Umbilical cord (tissue), 2 donors: Measurements from ENCODE around the gene CXCL9. TPM values are rescaled to one million over a fixed set of nuclear protein-coding genes. Genes with fewer than 3 reads are reported as not detected.
"Not testable (repeated sequence)": the region's sequence is repeated elsewhere in the genome, so short reads cannot be mapped to it uniquely, and the experiment has no call there.

ENCODE experiments used
- DNase-seq: peaks from one replicate; pipeline ENCODE4 v3.0.0-alpha.2; 2015; ENCODE audit warnings: low spot score
- total RNA-seq: library from RNA; depleted of rRNA; stranded (reverse); fragments of >200 nt; gene quantifications from one replicate; pipeline ENCODE4 v1.2.3, GENCODE V29; 2014; ENCODE audit warnings: low replicate concordance; ENCODE audit not compliant: insufficient read depth

Gene CXCL9
- total RNA-seq, result 1.4 TPM

DNA sequence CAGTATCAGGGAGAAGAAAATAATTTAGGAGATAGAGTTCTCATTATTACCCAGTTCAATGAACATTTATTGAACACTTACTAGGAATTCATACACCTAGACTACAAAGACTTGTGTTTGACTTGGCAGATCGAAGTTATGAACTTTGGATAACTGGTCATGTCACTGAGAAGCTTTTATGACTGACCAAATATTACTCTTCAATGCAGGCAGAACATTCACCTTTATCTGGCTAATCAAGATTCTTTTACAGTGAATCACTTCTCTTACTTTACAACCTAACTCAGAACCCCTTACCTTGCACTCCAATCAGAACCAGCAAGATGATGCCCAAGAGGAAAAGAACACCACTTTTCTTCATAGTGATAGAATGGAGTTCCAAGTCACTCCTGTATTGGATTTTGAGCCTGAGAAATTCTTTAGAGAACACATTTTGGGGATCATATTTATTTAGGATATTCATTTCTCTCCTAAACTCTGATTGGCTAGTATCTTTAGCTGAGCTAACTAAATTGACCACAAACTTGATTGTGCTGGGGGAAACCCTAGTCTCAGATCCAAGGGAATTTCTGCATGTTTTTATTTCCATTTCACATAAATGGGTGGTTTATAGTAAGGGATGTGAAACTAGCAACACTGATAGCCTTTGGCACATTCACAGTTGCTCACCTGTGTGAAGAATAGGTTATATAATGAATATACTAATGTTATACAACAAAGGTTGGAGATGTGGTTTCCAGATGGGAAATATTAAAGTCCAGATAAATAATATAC is at the start of gene CXCL9:
TSS of gene CXCL9 (minus strand) at position 421 of the 774 bp plus-strand sequence. CDS start at position 361, 60 bp downstream.
- DNase-seq, result no peak

DNA sequence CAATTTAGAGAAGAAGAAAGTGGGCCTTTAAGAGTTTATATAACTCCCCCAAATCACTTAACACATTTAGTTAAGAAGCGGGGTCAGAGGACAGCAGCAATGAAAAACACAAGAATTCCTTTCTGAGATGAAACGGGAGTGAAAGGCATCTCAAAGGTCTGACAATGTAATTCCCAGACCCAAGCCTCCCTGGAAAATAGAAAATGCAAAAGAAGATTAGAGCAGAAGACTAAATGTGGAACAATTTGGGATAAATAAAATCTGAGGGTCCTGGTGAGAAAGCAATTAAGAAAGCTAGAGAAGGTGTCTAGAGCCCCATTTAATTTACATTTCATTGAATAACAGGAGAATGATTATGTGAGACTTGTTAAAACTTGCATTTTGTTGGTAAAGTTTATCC is 48.1 kb upstream of the CXCL9 start:
- no peak for DNase-seq

DNA sequence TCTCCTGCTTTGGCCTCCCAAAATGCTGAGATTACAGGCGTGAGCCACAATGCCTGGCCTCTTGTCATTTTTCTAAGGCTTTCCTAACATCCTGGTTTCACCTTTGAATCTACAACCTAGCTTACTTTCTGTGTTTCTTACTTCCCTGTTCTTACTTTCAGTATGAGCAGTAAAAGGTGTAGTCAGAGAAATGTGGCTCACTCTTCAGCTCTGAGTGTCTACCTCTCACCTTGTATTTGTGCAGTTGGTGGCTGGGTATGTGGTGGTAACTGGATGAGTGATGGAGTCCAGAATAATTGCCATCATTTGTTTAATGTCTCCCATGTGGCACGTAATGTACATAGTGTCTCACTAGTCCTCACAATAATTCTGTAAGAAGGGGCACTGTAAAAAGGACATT is 47.7 kb upstream of the CXCL9 start:
- DNase-seq, result no peak

DNA sequence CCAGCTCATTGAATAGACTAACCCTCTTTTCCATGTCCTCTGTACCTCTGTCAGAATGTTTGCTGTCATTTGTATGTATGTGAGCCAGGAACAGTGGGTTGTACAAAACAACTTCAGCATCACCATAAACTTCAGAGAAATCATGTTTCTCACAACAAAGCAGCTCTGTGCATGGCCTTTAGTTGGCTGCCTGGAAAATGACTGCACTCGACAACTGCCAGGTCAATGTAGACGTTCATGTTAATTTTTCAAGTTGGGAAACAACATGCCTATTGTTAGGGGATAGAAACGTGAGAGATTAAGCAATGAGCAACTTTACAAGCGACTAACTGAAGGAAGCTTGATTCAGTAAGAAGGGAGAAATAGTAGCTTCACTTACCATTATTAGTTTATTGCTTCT is 46.4 kb upstream of the CXCL9 start:
- DNase-seq, result no peak

DNA sequence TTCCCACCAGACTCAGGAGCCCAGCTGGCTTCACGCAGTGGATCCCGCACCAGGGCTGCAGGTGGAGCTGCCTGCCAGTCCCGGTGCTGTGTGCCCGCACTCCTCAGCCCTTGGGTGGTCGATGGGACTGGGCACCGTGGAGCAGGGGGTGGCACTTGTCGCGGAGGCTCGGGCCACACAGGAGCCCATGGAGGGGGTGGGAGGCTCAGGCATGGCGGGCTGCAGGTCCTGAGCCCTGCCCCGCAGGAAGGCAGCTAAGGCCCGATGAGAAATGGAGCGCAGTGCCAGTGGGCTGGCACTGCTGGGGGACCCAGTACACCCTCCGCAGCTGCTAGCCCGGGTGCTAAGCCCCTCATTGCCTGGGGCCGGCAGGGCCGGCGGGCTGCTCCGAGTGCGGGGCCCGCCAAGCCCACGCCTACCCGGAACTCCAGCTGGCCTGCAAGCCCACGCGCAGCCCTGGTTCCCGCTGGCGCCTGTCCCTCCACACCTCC is 43.3 kb upstream of the CXCL9 start:
- DNase-seq, result not testable (repeated sequence)

DNA sequence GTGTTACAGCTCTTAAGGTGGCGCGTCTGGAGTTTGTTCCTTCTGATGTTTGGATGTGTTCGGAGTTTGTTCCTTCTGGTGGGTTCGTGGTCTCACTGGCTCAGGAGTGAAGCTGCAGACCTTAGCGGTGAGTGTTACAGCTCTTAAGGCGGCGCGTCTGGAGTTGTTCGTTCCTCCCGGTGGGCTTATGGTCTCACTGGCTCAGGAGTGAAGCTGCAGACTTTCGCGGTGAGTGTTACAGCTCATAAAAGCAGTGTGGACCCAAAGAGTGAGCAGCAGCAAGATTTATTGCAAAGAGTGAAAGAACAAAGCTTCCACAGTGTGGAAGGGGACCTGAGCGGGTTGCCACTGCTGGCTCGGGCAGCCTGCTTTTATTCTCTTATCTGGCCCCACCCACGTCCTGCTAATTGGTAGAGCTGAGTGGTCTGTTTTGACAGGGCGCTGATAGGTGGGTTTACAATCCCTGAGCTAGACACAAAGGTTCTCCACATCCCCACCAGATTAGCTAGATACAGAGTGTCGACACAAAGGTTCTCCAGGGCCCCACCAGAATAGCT is 42.6 kb upstream of the CXCL9 start:
- DNase-seq, result not testable (repeated sequence)

DNA sequence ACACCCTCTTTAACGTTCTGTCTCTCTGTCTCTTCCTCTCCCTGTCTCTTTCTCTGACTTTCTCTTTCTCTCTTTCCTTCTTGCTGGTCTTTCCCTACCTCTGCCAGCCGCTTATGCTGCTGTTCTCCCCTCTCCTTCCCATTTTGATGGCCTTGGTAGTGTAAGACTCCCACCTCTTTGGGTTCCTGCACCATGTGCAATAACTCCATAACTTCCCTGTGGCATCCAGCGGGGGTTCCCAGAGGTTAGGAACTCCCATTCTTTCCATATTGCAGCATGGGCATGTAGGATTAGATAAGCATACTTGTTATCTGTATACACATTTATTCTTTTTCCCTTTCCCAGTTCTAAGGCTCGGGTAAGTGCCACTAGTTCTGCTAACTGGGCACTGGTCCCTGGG is 37.4 kb upstream of the CXCL9 start:
- DNase-seq, result not testable (repeated sequence)

DNA sequence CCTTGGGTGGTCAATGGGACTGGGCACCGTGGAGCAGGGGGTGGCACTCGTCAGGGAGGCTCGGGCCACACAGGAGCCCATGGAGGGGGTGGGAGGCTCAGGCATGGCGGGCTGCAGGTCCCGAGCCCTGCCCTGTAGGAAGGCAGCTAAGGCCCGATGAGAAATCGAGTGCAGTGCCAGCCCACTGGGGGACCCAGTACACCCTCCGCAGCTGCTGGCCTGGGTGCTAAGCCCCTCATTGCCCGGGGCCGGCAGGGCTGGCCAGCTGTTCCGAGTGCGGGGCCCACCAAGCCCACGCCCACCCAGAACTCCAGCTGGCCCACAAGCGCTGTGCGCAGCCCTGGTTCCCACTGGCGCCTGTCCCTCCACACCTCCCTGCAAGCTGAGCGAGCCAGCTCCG is 36.0 kb upstream of the CXCL9 start:
- not testable (repeated sequence) for DNase-seq

DNA sequence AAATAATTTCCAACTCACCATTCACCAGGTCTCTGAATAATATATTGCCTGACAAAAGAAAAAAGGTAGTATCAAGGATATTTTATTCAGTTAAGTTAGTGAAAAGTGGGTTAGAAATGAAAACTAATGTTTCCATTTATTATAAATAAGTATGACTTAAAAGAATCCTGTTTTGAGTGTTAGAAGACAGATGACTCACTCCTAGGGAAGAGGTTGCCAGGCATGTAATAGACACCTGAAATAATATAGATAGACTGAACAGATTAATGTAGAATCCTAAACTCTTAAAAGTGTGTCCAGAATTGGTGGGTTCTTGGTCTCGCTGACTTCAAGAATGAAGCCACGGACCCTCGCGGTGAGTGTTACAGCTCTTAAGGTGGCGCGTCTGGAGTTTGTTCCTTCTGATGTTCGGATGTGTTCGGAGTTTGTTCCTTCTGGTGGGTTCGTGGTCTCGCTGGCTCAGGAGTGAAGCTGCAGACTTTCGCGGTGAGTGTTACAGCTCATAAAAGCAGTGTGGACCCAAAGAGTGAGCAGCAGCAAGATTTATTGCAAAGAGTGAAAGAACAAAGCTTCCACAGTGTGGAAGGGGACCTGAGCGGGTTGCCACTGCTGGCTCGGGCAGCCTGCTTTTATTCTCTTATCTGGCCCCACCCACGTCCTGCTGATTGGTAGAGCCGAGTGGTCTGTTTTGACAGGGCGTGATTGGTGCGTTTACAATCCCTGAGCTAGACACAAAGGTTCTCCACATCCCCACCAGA is 35.1 kb upstream of the CXCL9 start:
- DNase-seq, result not testable (repeated sequence)

DNA sequence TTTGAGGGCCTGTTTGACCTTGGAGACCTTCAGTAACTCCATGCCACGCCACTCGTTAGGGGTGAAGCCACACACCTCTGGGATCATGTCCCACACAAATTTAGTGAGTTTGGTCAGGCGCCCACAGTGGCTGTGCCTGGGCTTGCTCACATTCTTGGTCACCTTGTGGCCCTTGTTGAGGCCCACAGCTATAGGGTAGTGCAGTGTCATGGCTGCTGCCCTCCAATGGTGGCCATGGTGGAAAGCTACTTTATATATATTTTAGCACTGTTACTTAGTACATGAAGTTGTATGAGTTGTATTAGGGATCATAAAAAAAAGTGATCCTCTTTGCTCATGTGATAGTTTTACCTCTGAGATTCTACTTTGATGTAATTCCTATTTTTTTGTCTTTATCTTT is 29.5 kb upstream of the CXCL9 start:
- DNase-seq, result no peak

DNA sequence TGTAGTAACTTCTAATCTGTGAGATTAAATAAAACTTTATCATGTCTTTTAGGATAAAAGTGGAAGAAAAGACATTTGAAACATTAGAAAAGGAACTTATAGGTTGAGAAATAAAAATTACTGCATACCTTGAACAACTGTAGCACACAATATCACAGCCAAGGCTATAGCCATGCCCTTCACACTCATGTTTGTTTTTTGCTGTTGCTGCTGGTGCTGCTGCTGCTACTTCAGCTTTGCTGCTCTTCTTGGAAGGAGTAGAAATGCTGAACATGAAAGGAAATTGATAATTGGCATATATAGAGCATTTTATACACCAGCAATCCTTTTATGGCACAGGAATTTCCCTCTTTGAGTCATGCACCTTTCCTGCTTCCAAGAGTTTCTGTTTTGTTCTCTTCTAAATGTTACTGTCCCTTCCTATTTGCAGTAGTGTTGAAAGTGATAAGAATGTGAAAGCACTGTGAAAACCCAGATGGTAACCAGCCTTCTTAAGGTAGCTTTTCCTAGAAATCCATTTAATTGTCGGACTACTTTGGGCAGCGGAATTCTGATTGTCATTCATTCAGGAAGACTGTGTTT is 28.6 kb upstream of the CXCL9 start, which contains the start of gene CXCL11:
TSS of gene CXCL11 (minus strand) at position 272 of the 582 bp plus-strand sequence. CDS start at position 189, 83 bp downstream.
- peak; percentile 4 for DNase-seq

DNA sequence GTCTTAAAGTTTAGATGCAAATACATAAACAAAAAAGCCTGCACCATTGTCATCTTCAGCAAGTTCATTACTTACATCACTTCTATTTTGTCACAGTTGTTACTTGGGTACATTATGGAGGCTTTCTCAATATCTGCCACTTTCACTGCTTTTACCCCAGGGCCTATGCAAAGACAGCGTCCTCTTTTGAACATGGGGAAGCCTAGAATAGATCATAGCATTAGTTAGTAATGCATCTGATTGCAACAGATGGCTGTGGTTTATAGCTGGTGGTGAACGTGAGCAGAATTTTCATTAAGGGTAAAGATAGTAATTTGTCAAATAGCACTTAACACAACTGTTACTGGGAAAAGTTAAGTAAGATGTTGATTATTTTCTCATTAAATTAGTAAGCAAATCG is 27.8 kb upstream of the CXCL9 start:
- DNase-seq, result no peak

DNA sequence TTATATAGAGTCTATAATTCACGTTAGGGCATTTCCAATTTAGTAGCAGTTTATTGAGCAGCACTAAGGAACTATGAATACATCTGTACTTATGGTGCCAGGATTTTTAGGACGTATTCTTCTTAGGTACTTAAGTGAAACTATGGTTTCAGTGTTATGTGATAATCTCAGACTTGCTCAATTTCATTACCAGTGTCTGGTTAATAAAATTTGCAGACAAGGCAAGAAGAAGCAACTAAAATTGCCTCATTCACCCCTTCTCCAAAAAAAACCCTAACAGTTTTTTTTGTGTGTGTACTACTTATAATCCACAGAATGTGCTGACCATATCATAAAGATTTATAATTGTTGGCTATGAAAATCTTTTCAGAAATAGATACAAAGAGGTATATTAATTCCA is 22.0 kb upstream of the CXCL9 start:
- no peak for DNase-seq

DNA sequence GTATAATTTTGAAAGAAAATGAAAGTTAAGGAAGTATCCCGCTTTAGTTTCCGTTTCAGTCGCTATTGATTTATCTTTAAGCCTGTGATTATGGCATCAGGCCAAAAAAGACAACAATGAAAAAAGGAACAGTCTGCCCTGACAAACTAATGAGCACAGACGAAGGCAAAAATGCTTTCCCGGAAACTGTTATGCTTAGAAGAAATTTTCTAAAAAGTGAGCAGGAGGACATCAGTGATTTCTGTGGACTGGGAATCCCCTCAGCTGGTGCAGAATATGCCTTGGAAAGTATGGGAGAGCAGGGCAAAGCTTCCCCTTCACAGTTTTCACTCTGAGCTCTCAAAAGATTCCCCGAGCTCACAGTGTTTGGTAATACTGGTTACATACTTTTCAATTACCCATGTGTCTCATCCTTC is 21.0 kb upstream of the CXCL9 start:
- peak; percentile 3 for DNase-seq

DNA sequence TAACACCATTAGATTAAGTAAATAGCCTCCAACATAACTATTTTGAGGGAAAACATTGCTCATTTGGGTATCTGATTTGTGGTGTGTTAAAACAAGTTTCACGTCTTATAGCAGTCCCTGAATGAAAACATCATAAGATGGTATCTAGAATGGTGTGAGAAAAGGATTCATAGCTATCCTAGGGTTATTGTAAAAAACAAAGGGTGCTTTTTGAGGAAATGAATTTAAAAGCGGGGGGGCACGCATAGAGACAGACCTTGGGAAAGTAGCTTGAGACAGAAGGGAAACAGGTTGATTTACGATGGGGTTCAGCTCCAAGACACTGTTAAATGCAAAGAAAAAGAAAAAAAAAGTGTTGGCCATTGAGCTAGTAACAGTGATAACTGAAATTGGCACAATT is 16.8 kb upstream of the CXCL9 start:
- DNase-seq, result no peak

DNA sequence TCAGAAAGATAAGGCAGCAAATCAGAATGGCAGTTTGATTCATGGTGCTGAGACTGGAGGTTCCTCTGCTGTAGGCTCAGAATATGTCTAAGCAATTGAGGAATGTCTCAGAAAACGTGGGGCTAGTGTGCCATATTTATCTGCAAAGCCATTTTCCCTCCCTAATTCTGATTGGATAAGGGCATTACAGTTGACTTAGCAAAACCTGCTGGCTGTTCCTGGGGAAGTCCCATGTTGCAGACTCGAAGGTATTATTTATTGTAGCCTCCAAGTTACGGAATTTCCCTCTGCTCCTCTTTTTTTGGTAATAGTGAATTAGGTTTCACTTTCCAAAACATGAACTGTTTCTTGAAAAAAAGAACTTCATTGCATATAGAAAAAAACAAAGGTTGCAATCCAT is 16.1 kb upstream of the CXCL9 start, which contains the start of gene CXCL10:
TSS of gene CXCL10 (minus strand) at position 109 of the 400 bp plus-strand sequence. CDS start at position 43, 66 bp downstream.
- no peak for DNase-seq

DNA sequence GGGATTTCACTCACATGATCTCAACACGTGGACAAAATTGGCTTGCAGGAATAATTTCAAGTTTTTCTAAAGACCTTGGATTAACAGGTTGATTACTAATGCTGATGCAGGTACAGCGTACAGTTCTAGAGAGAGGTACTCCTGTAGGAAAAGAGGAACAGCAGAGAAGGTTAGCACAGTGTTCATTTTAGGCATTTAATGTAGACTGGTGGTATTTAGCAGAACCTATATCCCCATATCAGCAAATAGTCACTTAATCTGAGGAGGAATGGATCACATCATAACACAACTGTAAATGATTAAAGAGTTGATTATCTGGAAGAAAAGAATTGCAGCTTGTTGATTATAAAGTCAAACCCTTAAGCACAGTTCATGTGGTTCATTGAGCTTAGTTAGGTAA is 15.4 kb upstream of the CXCL9 start:
- no peak for DNase-seq

DNA sequence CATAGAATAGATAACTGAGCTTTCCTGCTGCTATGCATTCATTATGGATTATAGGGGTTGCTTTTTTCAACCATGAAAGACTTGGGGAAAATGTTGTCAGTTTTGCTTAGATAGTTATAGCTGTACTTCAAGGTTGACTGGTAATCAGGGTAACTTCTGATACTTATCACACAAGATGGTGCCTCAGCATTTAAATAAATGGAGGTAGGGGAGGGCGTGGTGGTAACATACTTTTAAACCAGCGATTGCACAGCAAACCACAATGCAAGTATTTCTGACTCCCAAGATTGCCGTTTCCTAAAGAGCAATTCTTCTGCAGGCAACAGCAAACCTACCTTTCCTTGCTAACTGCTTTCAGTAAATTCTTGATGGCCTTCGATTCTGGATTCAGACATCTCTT is 14.7 kb upstream of the CXCL9 start:
- DNase-seq, result no peak

DNA sequence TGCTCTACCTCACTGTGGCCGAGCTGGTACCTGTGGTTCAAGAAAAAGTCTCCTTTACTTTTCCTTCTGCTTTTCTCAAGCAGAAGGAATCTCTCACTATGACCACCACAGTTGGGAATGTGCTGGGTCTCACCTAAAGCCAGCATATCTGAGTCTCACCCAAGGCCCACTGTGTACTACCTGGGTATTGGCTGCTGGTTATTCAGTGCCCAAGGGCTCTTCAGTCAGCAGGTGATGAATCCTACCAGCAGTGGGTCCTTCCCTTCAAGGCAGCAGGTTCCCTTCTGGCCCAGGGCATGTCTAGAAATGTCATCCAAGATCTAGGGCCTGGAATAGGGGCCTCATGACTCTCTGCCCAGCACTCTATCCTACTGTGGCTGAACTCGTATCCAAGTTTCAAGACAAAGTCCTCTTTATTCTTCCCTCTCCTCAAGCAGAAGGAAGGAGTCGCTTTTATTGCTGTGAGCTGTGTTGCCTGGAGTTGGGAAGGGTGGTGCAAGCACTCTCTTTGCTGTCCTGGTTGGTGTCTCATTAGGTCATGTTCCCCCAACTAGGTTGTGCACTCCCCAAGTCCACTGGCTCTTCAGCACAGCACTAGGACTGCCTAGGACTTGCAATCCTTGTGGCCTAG is 9.9 kb upstream of the CXCL9 start:
- no peak for DNase-seq

DNA sequence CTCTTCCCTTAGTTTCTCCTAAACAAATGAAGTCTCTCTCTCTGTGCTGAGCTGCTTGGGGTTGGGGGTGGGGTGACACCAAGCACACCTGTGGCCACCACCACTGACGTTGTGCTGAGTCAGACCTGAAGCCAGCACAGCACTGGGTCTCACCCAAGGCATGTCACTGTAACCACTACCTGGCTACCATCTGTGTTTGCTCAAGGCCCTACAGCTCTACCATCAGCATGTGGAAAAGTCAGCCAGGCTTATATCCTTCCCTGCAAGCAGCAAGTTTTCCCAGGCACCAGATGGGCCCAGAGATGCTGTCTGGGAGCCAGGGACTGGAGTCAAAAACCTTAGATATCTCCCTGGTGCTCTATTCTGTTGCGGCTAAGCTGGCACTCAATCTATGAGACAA is 9.1 kb upstream of the CXCL9 start:
- DNase-seq, result no peak

DNA sequence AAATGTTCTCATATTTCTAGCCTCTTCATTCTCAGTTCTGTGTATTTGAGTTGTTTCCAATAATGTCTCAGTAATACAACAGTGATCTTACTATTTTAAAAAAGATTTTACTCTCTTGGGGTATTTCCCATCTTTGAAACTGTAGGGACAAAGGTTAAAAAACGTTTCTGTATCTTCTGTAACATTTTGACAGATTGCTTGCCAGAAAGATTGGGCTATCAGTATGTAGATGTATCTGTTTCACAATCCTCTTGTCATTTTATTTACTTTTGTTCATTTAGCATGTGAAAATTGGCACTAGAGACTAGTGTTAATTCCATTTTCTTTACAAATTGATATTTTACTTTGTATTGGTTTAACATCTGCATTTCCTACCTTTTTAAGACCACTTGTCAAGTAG is 6.2 kb upstream of the CXCL9 start:
- DNase-seq, result no peak
